Pons (tissue), 1 donor: ENCODE results near the gene COPE.
A peak's percentile ranks its signal among the peaks of the same experiment; 100 is the strongest.
"Not testable (repeated sequence)": the region's sequence is repeated elsewhere in the genome, so short reads cannot be mapped to it uniquely, and the experiment has no call there.

Experiments
- DNase-seq: peaks from one replicate; pipeline ENCODE4 v3.0.0-alpha.2; 2016; ENCODE audit warnings: low spot score

The COPE gene

GRCh38 chr19:18908917-18909619 is 10.1 kb downstream of the COPE start:
- peak; percentile 55 for DNase-seq

DNA sequence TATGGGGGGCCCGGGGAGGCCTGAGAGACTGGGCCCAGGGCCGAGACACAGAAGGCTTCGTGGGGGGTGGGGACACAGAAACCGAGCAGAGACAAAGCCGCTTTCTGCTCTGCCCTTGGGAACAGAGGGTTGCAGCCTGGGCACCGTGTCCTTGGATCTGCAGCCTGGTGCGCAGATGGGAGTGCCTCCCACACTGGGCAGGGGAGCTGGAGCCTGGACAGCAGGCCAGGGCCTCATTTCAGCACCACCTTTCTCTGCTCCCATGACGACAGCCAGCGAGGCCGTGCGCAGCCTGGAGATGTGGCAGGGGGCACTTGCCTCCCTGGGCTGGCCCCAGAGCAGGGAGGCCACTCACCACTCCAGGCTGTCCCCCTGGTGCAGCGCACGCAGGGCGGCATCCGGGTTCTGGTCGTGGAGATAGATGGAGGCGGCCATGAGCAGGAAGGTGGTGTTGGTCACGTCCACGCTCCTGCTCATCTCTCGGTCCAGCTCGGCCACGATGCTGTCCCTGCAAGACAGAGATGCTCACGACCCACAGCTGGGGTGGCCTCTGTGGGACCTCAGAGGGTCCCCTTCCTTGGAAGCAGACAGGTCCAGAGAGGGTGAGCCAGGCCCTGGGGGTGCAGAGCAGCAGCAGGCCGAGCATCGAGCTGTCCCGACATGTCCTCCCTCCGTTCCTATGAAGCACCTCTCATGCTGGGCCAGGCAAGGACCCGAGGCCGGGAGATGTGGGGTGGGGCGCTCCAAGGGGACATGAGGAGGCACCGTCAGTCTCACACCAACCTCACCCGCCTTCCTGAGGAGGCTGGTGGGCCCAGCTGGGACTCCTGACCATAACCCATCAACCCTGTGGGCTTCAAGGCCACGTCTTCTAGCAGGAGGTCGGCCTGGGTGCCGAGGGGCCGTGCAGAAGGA is 12.3 kb downstream of the COPE start:
- DNase-seq, result peak; percentile 90

DNA sequence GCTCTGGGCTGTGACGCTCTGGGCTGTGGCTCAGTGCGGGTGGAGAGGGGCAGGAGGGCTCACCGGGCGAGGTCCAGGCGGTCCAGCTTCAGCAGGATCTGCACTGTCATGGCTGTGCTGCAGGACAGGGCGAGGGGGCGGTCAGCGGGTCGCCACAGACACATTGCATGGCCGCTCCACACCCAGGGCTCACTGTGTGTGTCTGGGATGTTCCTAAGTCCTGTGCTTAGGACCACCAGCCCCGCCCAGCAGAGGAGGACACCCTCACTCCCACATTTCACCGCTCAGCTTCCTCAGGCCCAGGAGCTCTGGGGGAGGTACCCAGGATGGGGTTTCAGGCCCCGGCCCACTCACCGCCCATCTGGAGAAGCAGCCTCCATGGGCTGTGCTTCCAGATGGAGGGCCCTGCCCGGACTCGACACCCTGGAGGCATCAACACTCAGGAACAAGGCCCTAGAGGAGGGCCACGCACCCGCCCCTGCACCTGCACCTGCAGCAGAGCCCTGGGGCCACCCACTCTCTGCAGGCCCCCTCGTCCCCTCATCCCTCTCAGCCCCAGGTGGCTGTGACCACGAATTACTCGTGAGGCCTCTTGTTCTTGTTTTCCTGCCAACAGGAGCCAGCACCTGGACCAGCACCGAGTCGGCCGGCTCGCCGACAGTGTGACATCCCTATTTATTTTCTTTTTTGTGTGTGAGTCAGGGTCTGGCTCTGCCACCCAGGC is 13.5 kb downstream of the COPE start:
- DNase-seq, result no peak

- DNase-seq, result no peak
These were observed 14.1 kb downstream of the COPE start for GRCh38 chr19:18905058-18905456.

DNA sequence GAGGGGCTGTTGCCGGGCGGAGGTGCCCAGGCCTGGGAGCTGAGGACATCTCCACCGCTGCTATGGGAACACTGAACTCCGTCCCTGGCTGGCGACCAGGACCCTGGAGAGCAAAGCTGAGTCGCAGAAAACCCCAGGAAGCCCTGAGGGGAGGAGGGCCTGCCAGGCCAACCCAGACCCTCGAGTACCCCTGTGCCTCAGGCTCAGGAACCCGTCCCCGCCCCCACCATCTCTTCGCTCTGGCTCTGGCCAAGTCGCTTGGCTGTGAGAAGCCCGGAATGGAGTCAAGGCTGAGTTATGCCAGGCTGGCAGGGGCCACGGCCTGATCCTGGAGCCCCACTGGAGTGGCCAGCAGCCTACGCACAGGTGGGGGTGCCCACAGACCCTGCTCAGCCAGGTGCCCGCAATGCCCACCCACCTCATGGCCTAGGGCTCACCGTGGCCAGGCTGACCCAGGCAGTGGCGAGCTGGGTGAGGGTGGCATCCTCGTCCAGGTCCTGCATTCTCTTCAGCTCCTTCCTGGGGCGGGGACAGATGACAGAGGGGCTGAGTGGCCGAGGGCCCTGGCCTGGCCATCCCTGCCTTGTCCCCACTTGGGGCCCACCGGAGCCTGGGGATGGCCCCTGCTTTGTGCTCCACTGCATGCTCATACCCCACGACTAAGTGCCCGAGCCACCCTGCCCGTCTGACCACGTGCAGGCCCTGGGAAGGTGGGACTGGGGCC is 14.7 kb downstream of the COPE start:
- DNase-seq, result peak; percentile 47

DNA sequence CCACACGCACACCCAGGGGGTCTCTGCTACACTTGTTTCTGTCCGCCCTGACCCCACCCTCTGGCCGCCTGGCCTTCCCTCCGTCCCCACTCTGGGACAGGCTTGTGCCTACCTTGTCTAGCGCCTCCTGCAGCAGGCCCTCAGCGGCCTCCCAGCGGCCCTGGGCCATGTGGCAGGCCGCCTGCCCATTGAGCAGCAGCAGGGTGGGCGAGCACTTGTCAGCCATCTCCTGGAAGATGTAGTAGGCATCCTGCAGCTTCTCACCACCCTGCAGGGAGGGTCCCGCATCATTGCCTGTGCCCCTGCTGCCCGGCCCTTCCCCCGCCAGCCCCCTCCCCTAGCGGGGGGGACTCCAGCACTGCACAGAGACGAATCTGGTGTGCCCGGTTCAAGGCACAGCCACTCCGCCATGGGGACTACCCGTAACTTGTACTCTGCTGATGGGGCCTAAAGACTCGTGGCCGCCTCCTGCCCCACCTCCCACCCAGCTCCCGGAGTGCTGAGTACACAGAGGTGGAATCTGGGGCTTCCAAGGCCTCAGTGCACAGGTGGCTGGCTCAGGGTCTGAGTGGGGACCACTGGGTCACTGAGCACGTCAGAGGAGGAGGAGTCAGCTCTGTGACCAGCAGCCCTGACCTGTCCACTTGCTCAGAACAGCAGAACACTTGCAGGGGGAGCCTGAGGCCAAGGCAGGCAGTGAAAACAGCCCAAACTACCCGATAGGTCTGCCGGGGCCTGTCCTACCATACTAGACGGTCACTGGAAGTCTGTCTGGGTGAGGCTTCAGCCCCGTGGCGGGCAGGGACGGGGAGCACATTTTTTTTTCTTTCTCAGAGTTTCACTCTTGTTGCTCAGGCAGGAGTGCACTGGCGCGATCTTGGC is 15.8 kb downstream of the COPE start:
- DNase-seq, result no peak

DNA sequence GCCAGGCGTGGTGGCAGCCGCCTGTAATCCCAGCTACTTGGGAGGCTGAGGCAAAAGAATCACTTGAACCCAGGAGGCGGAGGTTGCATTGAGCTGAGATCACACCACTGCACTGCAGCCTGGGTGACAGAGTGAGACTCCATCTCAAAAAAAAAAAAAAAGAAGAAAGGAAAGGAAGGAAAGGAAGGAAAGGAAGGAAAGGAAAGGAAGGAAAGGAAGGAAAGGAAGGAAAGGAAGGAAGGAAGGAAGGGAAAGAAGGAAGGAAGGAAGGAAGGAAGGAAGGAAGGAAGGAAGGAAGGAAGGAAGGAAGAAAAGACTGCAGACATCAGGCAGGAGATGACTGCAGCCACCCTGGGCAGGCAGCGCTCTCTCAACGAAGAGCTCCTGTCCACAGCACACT is 16.7 kb downstream of the COPE start:
- not testable (repeated sequence) for DNase-seq

DNA sequence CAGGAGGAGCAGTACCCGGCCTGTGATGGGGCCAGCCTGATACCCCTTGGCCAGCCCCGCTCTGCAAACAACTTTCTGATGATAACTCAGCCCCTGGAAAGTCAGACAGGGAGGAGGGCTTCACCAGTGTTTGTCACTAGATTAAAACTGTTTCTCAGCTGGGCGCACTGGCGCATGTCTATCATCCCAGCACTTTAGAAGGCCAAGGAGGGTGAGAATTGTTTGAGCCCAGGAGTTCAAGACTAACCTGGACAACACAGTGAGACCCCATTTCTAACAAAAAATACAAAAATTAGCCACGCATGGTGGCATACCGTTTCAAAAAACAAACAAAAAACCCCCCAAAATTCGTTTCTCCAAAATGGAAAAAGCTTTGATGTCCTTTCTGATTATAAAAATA is 17.7 kb downstream of the COPE start:
- DNase-seq, result no peak

DNA sequence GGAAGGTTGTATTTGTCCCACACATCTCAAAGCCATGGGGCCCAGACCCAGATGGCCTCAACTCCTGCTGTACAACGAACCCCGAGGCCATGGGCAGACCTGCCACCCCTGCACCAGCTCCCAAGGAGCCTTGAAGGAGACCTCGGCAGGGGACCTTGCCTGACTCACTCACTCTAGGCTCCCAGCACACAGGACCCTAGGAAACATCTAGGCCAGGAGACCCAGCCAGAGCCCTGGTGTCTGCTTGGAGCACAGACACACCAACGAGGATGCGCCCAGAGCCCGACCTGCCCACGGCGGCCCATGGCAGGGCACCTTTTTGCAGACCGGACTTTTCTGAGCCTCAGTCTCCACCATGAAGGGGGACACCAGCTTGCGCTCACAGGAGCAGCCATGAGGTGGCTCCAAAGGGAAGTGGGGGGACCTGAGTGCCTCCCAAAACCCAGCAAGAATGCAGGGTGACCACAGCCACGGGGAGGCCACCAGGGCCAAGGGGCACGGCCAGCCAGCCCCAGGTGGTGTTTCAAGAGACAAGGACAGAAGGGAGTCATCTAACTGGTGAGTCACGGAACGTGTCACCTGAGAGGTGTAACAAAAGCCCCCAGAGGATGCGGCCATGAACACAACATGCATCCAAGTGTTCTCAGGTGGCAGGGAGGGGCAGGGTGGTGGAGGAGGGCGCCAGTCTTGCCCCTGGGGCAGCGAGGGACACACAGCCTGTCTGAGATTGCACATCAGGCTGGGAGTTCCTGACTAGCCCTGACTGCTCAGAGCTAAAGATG is 18.3 kb downstream of the COPE start:
- no peak for DNase-seq

DNA sequence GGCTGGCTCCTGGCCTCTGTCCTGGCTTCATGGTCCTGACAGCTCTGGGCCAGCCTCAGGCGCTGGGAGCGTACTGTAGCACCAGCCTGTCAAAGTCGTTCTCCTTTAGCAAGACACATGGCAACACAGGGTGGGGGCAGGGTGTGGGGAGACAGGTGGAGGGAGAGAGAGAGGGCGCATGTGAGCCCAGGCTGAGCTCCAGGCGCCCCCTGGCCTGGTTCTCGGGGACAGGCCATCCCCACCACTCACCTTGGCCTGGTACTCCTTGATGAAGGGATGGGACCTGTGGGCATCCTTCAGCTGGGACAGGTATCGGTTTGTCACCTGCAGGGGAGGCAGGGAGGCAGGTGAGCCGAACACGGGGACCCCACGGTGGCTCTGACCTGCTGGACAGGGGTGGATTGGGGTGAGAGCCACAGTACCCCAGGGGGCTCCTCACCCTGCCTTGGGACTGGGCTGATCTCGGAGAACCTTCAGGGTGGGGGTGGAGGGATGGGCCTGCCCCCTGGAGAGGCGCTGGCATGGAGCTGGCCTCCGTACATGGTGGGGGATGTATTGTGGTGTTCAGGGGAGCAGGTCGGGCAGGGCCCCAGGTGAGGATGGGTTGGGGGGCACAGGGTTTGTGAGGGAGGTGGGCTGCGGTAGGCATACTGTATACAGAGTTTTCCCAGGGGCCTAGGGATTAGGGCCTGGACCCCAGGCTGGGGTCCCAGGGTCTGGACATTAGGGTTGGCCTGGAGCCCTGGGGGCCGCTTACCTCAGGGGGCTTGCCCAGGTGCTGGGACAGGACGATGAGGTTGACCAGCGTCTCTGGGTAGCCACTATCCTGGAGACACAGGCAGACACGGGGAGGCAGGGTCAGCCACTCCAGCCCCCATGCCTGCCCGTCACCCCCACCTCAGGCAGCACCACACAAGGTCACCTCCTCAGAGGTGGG is 19.3 kb downstream of the COPE start:
- no peak for DNase-seq

DNA sequence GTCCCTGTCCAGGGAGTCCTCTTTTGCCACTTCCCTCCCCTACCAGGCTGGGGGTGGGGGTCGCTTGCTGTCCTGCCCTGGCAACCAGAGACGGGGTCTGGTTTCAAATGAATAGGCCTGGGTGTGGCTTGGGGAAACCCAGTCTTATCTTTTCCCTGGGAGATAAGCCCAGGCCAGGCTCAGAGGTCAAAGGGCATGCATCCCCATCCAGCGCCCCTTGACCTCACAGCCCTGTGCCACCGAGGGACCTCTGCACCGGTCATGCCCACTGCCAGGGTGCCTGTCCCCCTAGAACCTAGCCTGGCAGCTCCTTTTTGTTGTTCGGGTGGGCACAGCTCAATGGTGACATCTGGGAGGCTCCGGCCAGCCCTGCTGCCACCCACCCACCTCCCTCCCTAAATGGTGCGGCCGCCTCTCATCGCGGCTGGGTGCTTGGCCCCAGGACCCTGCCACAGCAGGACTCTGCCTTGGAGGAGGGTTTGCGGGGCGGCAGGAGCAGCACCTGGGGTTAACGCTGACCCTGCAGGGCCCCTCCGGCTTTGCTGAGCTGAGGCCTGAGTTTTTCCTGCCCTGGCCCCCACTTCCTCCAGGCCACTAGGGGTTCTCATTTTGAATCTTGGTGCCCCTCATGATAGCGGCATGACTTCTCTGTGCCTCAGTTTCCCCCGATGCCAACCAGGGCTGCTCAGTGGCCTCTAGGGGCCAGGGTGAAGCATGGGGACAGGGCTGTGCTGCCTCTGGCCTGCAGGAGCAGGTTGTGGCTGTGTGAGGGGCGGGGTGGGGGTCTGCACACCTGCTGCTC is 20.4 kb downstream of the COPE start:
- DNase-seq, result no peak

- no peak for DNase-seq
These were observed 21.0 kb downstream of the COPE start for GRCh38 chr19:18898081-18898606.

- DNase-seq, result no peak
These were observed 21.8 kb downstream of the COPE start for GRCh38 chr19:18897094-18898029.

DNA sequence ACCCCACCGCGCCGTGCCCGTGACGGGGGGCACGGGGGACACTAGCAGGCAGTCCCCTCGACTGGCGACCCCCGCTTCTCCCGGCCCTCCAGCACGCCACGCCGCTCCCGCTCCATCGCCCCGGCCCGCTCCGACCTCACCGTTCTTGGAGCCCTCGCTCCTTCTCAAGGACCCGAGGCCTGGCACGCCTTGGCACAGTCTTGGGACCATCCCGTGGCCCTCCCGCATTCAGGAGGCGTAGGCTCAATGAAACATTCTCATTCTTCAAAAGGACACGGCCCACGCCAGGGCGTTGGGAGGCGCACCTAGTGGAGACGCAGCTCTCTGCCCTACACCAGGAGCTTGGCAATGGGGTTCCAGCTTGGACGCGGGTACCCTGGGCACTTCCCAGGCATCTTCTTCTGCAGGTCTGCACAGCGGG is 22.8 kb downstream of the COPE start:
- DNase-seq, result peak; percentile 53

DNA sequence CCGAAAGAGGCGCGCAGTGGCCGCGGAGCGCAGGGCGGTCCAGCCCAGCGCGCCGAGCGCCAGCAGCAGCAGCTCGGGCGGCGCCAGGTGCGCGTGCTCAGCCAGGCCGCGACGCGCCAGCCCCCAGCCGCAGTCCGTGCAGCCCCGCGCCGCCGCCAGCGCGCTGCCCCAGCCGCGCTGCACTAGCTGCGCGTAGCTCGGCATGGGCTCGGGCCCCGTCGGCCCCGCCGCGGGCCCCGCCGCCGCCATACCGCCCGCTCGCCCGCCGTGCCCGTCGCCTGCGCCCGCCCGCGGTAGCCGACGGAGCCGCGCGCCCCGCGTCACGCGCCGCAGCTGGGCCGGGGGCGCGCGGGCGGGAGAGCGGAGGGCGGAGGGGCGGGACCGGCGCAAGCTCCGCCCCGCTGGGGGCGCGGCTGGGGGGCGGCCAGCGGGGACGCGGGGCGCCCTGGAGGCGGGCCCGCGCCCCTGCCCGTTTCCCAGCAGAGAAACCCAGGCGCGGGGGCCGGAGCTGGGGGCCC is 23.3 kb downstream of the COPE start, which contains the start of gene CERS1:
CERS1 (minus strand) TSS at position 335 of the 518 bp plus-strand sequence; CDS start at position 249, 86 bp downstream.
- DNase-seq, result no peak
